GM19397 (cell line): Measurements from ENCODE around the gene MATCAP1.

Experiments used
- ATAC-seq: cut with Tn5 transposase; IDR thresholded peaks from one replicate; pipeline ENCODE4 v1.9.1; 2021; ENCODE audit warnings: mild to moderate bottlenecking, moderate library complexity; ENCODE audit not compliant: unreplicated experiment

Gene MATCAP1

DNA sequence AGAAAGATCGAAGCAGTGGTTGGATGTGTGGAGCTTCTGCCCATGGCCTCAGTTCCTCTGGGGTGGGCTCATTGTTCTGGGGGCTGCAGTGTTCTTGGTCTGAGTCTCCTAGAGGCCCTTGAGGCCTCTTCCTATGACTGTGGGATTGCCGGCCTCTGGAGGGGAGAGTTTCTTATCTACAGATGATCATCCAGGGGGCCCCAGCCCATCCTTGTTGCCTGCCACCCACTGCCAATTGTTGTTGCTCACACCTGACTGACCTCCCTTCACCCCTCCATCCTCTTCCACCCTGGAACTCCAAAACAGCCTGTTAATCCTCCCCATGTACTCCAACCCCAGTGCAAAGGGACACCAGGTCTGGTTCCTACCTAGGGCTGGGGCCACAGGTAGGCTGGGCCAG is 38.8 kb downstream of the MATCAP1 start:
- ATAC-seq: no peak

DNA sequence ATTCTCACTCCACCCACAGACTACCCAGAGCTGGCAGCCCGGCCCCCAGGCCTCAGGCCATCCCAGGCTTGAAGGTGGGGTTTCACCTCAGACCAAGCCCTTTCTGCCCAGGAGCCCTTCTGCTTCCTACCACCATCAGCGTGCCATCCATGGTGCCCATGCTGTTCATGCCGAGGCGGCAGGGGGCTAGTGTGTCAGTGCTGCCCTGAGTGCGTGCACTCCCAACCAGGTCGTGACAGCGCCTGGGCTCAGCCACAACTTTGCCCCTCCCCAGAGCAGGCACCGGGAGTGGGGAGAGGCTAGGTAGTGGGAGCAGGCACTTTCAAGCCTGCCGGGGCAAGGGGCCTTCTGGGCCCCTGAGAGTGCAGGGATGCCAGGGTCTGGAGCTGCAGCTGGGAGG is 41.4 kb downstream of the MATCAP1 start:
- ATAC-seq: no peak

DNA sequence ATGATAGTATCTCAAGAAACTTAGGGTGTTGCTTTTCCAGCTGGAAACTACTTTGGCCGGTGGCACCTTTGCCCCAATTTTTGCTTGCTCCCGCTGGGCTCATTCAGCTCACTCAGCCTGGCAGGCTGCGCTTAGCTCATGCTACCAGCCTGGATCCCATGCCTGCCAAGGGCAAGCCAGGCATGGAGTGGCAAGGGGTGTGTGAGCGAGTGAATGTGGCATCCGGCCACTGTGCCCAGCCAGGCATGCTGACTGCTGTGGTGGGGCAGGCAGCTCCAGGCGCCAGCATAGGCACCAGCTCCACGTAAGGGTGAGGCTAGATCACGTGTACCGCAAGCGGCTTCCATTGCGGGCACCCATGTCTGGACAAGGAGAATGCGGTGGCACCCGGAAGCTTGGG is 42.4 kb downstream of the MATCAP1 start:
- no peak for ATAC-seq

DNA sequence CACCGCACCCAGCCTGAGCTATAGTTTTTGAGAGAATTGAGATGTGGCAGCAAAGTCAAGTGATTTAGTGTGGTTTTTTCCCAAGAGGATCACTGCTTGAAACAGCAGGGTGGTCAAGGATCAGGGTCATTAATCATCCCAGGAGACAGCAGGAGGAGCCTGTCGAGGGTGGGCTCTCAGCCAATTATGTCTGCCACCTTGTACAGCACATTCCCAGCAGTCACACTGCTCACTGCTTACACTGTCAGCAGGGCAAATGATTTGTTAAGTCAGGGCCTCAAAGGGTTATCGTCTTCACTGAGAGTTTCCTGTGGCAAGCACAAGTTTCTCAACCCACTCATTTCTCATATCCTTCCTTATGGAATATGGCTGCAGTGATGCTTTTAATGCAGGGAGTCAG is 46.2 kb downstream of the MATCAP1 start:
- ATAC-seq: no peak

DNA sequence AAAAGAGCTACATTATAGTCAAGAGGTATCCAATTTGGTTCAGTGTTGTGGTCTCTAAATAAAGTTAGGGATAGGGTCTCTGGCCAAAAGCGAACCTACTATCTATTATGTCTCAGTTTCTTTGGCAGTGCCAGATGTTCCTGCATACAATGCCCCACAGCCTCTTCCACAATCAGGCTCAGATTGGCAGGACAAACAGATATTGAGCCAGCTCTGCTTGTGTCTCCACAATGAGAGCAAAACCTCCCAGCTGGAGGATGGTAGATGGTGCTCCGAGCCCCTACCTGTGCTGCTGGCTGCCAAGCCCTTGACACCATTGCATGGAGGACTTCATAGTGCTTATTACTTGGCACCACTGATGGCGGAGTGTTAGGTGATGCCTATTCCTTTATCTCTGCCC is 54.3 kb downstream of the MATCAP1 start:
- no peak for ATAC-seq

DNA sequence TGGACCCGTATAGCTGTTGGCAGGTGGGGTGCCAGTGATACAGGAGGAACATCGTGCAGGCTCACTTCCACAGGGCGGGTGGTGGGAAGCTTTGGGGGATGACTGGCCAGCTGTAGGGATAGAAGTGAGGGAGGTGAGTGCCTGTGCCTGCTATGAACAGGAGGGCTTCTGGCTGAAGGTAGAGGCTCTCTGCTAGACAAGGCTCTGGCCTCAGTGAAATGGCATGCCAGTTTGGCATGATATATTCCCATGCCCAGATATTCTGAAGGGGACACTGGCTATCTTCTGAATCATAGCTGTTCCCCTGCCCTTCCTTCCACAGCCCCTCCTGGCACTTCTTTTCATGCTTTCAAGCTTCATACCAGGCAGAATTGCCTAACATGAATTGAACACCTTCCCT is 54.9 kb downstream of the MATCAP1 start:
- ATAC-seq: no peak

DNA sequence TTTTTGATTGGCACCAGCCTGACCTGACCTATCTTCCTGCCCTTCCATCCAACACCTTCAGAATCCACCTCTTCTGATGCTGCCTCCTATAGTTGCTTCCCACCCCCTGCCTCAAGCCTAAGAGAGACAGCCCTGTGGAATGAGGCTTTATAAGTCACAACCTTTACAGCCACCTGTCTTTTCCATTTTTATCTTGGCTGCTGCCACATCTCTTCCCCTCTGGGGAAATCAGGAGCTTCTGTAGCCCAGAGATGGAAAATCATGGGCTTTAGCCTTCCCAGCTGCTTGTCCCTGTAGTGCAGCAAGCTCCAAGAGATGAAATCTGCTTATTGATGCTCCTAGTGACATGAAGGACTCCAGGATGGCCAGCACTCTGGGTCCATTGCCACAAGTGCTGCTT is 55.3 kb downstream of the MATCAP1 start:
- no peak for ATAC-seq
